ENCODE data around the gene LIMS2.

The LIMS2 gene

DNA sequence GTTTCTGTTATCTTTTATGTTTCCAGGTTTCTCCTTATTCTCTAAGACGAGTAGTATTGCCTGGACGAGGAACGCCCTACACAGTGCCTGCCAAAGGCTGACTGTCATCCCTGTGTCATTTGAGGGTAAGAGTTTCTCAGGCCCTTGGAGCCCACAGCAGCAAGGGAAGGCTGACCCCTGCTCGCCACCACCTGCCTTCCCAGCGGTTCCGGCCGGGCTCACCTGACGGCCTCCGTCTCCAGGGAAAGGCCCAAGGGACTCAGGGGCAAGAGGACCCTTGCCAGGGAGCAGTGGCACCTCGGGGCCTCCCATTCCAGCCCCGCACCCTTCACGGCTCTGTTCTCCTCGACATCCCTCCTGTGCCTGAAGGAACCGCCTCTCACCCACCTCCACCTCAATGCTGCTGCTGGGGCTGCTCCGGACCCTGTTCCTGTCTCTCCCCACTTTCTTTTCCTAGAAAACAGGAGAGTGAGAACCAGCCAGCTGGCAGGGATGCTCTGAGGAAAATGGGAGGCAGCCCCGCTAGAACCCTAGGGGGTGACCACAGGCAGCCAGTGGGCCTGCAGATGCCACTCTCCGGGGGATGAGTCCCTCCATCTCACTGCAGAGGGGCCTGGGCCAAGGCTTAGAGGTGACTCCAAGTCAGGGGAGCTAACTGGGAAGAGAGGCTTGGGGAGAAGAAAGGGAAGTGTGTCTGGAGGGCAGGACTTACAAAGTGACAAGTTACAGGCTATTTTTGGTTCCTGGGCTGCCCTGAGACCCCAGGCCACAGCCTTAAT lies 1.9 kb downstream of the LIMS2 start:
- no peak for DNase-seq

DNA sequence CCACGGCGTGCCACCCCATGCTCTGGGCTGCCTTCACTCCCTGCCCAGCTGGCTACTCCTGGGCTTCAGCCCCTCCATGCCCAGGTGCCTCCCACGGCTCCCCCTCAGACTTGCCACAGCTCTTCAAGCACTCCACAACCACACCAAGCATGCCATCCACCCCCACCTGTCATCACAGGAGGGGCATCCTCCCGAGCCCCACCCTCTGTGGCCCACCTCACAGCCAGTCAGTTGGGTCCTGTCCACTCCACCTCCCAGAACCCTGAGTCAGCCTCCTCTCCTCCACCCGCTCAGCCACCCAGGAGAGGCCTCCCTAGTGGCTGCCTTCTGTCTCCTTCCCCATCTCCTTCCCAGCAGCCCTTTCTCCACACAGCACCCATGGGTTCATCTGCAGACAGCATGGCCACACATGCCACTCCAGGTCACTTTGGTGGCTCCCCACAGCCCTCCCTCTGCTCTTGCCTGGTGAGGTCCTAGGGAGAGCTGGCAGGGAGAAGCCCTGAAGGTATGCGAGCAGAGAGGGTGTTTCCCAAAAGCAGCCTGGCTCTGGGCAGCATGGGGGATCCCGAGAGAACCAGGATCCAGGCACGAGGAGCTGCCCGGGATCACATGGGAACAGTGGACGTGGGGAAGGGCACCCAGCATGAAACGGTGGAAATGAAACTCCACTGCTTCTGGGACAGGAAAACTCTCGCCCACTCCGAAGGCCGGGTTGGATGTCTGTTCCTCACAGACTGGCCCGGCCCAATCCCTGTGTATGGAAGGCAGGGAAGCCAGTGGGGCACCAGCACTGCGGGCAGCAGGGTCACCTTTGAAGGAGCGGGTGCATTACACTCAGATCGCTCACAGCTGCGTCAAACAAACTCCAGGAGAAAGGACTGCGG lies 2.7 kb downstream of the LIMS2 start:
- DNase-seq = no peak

- no peak for DNase-seq
These were observed 3.6 kb downstream of the LIMS2 start for GRCh38 chr2:127671557-127672302.

GRCh38 chr2:127670957-127671290 lies 4.4 kb downstream of the LIMS2 start:
- DNase-seq = no peak

DNA sequence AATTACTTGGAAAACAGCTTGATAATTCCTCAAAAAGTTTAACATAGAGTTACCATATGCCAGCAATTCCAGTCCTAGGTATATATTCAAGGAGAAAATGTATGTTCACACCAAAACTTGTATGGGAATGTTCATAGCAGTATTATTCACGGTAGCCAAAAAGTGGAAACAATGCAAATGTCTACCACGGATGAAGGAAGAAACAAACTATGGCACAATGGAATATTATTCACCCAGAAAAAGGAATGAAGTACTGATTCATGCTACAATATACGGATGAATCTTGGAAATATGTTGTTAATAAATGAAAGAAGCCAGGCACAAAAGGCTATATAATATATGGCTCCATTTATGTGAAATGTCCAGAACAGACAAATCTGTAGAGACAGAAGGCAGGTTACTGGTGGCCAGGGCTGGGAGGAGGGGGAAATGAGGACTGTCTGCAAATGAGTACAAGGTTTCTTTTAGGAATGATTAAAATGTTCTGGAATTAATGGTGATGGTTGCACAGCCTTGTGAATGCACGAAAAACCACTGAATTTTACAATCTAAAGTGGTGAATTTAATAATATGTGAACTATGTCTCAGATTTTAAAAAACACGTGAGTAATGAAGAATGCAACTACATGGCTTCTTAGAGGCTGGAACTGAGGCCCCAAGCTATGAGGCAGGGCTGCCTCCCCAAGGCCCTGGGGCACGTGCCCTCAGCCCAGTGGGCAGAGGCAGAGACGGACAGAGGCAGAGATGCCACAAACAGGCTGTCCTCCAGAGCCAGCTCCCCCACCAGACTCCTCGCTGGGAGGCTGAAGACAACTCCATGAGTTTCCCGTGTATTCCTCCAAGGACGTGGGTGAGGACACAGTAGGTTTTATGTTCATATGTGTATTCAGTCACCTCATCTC lies 5.0 kb downstream of the LIMS2 start:
- no peak for DNase-seq

- no peak for DNase-seq
These were observed 6.3 kb downstream of the LIMS2 start for GRCh38 chr2:127669056-127669455.

DNA sequence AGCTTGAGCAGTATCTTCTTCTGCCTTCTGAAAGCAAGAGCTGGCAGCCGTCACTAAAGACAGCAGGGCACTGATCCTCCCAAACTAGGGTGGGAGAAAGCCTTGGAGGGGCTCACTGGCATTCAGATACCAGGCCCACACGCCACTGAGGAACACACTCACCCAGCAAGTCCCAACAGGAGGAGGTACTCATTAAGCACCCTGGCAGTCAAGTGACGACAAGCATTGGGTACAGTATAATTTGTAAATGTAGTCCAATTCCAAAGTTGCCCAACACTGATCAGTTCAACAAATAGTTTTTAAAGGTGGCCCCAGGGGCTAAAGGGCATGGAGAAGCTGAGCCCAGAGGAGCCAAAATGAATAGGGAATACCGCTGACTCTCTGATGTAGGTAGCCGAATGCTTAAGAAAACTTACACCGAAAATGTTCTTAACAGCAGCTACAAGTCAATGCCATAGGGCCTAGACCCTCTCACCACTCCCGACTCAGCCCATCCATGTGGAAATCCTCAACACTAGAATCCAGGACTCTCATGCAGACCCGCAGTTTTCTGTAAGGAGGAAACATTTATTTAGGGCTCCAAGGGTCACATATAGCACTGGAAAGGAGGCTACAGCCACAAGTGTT lies 9.9 kb downstream of the LIMS2 start:
- DNase-seq = no peak

GRCh38 chr2:127664895-127665225 lies 10.5 kb downstream of the LIMS2 start:
- no peak for DNase-seq

DNA sequence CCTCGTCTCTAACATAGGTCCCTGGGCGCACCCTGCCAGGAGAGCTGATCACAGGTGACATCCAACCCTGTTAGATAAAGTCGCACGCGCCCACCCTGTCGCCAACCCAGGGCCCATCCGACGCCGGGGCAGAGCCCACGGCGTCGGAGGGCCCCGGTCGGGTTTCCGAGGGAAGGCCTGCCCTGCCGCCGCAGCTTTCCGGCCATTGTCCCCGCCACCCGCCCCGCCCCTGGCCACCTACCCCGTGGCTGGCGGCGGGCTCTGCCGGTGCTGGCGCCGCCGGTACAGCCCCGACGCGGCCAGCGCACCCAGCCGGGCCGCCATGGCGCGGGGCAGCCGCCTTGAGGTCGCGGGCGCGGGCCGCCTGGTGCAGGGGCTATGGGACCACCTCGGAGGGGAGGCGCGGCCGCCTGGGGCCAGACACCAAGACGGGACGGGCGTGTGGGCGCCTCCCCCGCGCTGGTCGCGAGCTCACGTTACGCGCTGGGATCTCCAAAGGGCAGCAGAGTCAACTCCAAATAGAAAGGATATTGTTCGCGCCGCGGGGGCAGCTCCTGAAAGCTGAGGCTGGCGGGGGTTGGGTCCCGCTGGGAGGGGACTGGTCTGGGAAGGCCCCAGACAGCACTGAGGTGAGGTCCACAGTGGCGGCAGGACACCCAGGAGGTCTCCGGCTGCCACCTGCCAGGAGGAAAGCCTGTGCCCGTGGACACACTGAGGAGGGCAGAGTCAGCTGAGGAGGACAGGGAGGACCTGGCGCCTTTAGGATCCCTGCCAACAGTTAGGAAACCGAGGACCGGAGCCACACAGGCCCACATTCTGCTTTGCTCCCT lies 11.1 kb downstream of the LIMS2 start:
- DNase-seq = no peak

DNA sequence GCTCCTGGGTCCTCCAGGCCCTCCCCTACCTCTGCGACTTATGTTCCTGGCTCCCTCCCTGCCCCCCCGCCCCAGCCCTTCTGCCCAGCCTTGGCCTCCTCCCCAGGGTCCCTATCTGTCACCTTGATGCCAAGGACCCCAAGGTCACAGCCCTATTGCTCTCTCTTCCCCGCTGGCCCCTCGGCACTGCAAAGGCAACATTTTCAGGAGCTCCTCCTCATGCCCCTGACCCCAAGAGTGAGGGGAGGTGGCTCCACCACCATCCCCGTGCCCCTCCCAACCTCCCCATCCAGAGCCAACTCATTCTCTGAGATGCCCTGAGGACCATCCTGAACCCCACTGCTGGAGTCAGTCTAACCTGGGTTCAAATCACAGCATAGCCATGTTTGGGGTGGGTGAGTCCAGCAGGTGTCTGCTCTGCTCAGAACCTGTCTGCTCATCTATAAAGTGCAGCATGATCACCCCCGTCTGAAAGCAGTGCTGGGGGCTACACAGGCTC lies 11.7 kb downstream of the LIMS2 start:
- DNase-seq = no peak

- no peak for DNase-seq
These were observed 12.3 kb downstream of the LIMS2 start for GRCh38 chr2:127662937-127663565.

DNA sequence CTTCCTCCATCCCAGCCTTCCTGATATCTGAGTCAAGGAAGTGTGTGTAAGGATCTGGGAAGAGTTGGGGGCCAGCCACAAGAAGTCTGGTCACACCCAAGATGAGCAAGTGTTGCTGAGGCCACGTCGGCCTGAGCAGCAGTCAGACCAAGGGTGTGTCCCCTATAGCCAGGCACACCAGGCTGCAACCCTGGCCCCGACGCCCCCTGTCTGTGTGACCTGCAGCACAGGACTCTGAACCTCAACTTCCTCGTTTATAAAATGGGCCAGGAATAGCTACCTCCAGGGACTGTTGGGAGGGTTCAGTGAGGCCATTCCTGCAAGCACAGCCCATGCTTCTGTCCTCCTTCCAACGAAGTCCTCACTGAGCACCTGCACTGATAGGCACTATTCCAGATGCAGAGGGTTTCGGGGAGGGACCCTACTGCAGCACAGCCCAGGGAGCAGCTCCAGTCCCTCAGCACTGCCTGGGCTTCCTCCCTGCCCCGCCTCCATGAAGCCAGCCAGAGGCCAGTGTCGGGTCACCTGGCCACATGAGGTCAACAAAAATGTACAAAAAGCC lies 13.3 kb downstream of the LIMS2 start:
- no peak for DNase-seq

- no peak for DNase-seq
These were observed 14.2 kb downstream of the LIMS2 start for GRCh38 chr2:127661072-127661649.

- DNase-seq = no peak
These were observed 15.1 kb downstream of the LIMS2 start for GRCh38 chr2:127660291-127660578.

DNA sequence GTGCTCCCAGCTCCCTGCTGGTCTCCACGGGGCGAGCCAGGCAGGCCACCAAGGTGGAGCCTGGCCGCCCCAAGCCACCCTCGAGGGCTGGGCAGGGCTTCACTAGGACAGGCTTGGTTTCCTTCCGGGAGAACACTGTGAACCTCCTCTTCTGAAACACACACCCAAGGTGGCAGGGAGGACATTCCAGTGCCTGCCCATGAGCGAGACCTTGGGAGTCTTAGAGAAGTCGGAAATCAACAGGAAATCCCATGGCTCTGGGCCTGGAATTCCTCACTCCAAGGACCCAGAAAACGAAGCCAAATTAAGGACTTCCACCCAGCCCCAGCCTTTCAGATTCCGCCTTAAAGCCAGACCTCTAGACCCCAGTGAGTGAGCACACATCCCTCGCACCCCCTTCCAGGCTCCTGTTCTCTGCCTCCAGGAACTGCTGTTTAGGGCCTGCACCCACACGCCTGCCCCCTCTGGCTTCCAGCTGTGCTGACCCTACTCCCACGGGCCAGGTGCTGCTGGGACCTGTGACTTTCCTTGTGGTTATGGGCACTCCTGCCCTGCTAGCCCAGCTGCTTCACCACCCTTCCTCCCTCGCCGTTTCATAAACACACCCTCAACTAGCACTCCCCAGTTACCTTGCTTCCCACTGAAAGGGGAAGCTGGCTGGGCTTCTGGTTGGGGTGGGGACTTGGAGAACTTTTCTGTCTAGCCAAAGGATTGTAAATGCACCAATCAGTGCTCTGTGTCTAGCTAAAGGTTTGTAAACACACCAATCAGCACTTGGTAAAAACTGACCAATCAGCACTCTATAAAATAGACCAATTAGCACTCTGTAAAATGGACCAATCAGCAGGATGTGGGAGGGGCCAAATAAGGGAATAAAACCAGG lies 15.7 kb downstream of the LIMS2 start:
- no peak for DNase-seq

- no peak for DNase-seq
These were observed 16.5 kb downstream of the LIMS2 start for GRCh38 chr2:127658641-127659407.

- DNase-seq = no peak
These were observed 17.2 kb downstream of the LIMS2 start for GRCh38 chr2:127658146-127658545.

DNA sequence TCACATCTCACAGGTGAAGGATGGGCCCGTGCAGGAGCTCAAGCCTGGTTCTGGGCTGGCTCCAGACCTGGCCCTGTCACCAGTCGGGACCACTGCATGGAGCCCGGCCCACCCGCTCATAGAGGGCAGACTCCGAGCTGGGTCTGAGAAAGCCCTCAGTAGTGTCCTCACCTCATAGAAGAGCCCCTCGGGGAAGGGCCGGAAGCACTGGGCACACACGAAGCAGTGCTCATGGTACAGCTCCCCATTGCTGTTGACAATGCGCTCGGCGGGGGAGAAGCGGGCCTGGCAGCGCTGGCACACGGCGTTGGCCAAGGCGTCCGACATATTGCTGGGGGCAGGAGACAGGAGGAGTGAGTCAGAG lies 18.1 kb downstream of the LIMS2 start:
- DNase-seq = no peak

All from GOT3 (cell line).